Ecto neural progenitor cell (in vitro differentiated cells): ENCODE data around the gene NSUN7.
"Not testable (repeated sequence)": the region's sequence is repeated elsewhere in the genome, so short reads cannot be mapped to it uniquely, and the experiment has no call there.

Source experiments
- DNase-seq: peaks from one replicate; pipeline ENCODE4 v3.0.0-alpha.2; 2018; ENCODE audit warnings: low spot score

NSUN7 gene

GRCh38 chr4:40817157-40817556 lies 67.4 kb downstream of the NSUN7 start:
- DNase-seq = not testable (repeated sequence)

GRCh38 chr4:40820101-40820500 lies 70.3 kb downstream of the NSUN7 start:
- peak; percentile 37 for DNase-seq

- DNase-seq = peak; percentile 19
Measured at GRCh38 chr4:40822420-40823166, 72.8 kb downstream of the NSUN7 start.

- DNase-seq = no peak
Measured at GRCh38 chr4:40825014-40825838, 75.5 kb downstream of the NSUN7 start.

GRCh38 chr4:40826821-40827220 lies 77.1 kb downstream of the NSUN7 start:
- no peak for DNase-seq

- DNase-seq = no peak
Measured at GRCh38 chr4:40827758-40828157, 78.0 kb downstream of the NSUN7 start.

GRCh38 chr4:40828661-40829060 lies 78.9 kb downstream of the NSUN7 start:
- no peak for DNase-seq

GRCh38 chr4:40829586-40829985 lies 79.8 kb downstream of the NSUN7 start:
- no peak for DNase-seq

GRCh38 chr4:40831146-40831907 lies 81.6 kb downstream of the NSUN7 start:
- DNase-seq = no peak

GRCh38 chr4:40832175-40832574 lies 82.4 kb downstream of the NSUN7 start:
- no peak for DNase-seq

GRCh38 chr4:40833212-40833611 lies 83.5 kb downstream of the NSUN7 start:
- no peak for DNase-seq

GRCh38 chr4:40837094-40837870 lies 87.5 kb downstream of the NSUN7 start:
- DNase-seq = no peak

GRCh38 chr4:40838742-40839141 lies 89.0 kb downstream of the NSUN7 start:
- DNase-seq = no peak

- no peak for DNase-seq
Measured at GRCh38 chr4:40840255-40840984, 90.7 kb downstream of the NSUN7 start.

- DNase-seq = peak; percentile 89
Measured at GRCh38 chr4:40840985-40841571, 91.3 kb downstream of the NSUN7 start.

- no peak for DNase-seq
Measured at GRCh38 chr4:40842318-40842717, 92.6 kb downstream of the NSUN7 start.

- DNase-seq = no peak
Measured at GRCh38 chr4:40842725-40843423, 93.1 kb downstream of the NSUN7 start.

- no peak for DNase-seq
Measured at GRCh38 chr4:40843696-40844095, 93.9 kb downstream of the NSUN7 start.

GRCh38 chr4:40844261-40844660 lies 94.5 kb downstream of the NSUN7 start:
- DNase-seq = no peak
